ENCODE measurements around the gene ATP6V1F. TPM values are rescaled to one million over a fixed set of nuclear protein-coding genes. Genes with fewer than 3 reads are reported as not detected.

Gene ATP6V1F
- polyA plus RNA-seq, 3 donors = 327 to 593 (median 511) TPM

DNA sequence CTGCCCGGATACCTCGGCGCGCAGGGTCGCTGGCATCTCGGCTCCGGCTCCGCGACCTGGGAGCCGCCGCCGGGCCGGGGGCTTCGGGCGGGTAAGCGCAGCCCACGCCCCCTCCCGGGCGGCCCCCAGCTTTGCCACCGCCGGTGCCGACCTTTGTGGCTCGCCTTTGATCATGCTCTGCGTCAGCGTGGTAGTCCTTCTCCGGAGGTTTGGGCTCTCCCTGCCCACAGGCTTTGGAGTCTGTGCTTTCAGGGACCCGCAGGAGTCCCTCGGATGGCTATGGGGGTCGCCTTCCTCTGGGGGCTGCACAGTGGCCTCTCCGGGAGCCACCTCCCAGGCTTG is 7.3 kb downstream of the ATP6V1F start:
- DNase-seq = no peak
- peak overlapping the region in 1 of 3 experiments; percentile 68 for H3K4me3 ChIP-seq (replicated peaks in 1 of 3; ENCODE audit: low read depth in 2 of 3, low read length in 3 of 3)
- Mint-ChIP-seq H3K27me3 (ENCODE audit: low read depth in 3 of 3) (peaks cover 19 to 41% (median 36%) of the 10 kb centered on the region in 3 donors), H3K9me3 (peaks cover 0 to 5% (median 2%) of the 10 kb centered on the region in 7 donors), H3K4me1 (peaks cover 20% of the 10 kb centered on the region), H3K36me3 (peaks cover 37 to 38% of the 10 kb centered on the region in 2 donors), H3K27ac (no peak overlapping the region), H3K4me3 (peak overlapping the region; percentile 24 to 79)
- TF ChIP-seq, protein P1, sequence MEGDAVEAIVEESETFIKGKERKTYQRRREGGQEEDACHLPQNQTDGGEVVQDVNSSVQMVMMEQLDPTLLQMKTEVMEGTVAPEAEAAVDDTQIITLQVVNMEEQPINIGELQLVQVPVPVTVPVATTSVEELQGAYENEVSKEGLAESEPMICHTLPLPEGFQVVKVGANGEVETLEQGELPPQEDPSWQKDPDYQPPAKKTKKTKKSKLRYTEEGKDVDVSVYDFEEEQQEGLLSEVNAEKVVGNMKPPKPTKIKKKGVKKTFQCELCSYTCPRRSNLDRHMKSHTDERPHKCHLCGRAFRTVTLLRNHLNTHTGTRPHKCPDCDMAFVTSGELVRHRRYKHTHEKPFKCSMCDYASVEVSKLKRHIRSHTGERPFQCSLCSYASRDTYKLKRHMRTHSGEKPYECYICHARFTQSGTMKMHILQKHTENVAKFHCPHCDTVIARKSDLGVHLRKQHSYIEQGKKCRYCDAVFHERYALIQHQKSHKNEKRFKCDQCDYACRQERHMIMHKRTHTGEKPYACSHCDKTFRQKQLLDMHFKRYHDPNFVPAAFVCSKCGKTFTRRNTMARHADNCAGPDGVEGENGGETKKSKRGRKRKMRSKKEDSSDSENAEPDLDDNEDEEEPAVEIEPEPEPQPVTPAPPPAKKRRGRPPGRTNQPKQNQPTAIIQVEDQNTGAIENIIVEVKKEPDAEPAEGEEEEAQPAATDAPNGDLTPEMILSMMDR (IDR thresholded peaks at IDR 0.05) = no peak
- intact Hi-C loops (cut with micrococcal nuclease) = loop anchor here in 1 of 2 donors (10.0 kb wide), 1 partner anchor 125 kb away; no protein-coding TSS in a partner anchor
- H3K4me1 ChIP-seq (ENCODE audit: control insufficient read depth in 1 of 2, insufficient read depth in 2 of 2, low read length in 2 of 2) = peaks cover 7 to 19% of the 10 kb centered on the region in 2 donors
- peaks cover 61% of the 10 kb centered on the region for H4K20me1 ChIP-seq (ENCODE audit: insufficient read depth, low read length)
- peak overlapping the region; percentile 8 for H3K9ac ChIP-seq (ENCODE audit: insufficient read depth, low read length, poor library complexity, severe bottlenecking)
- H3K27me3 ChIP-seq (ENCODE audit: control insufficient read depth in 2 of 2, insufficient read depth in 2 of 2, low read length in 2 of 2) = peaks cover 2 to 28% of the 10 kb centered on the region in 2 donors
- H3K4me2 ChIP-seq (replicated peaks; ENCODE audit: extremely low read depth, low read length, poor library complexity, severe bottlenecking) = peak overlapping the region; percentile 82
- H3K27ac ChIP-seq (ENCODE audit: low read depth in 1 of 2, low read length in 2 of 2) = no peak overlapping the region
- H3K9me3 ChIP-seq (replicated peaks in 1 of 2; ENCODE audit: control insufficient read depth in 1 of 2, insufficient read depth in 1 of 2, low read length in 2 of 2) = no peaks in the 10 kb centered on the region
- H3K79me2 ChIP-seq (ENCODE audit: insufficient read depth, low read length) = peaks cover 9% of the 10 kb centered on the region
- H2AFZ ChIP-seq (ENCODE audit: insufficient read depth, low read depth, low read length, poor library complexity, severe bottlenecking) = no peak overlapping the region
- H3K36me3 ChIP-seq (replicated peaks in 1 of 2; ENCODE audit: control insufficient read depth in 1 of 2, insufficient read depth in 2 of 2, low read length in 2 of 2) = peaks cover 14 to 19% of the 10 kb centered on the region in 2 donors
- 4% methylated on average over 30 of the region's 30 CpGs for WGBS (ENCODE audit: insufficient coverage)

GRCh38 chr7:128871050-128871449 is 8.4 kb downstream of the ATP6V1F start:
- Mint-ChIP-seq H3K4me1 (peaks cover 16% of the 10 kb centered on the region), H3K27ac (no peak overlapping the region), H3K36me3 (peaks cover 26 to 27% of the 10 kb centered on the region in 2 donors), H3K27me3 (ENCODE audit: low read depth in 3 of 3) (peaks cover 19 to 41% (median 36%) of the 10 kb centered on the region in 3 donors), H3K4me3 (no peak overlapping the region), H3K9me3 (peaks cover 0 to 5% (median 2%) of the 10 kb centered on the region in 7 donors)
- Histone ChIP-seq H2AFZ (ENCODE audit: insufficient read depth, low read depth, low read length, poor library complexity, severe bottlenecking) (no peak overlapping the region), H3K27ac (ENCODE audit: low read depth in 1 of 2, low read length in 2 of 2) (no peak overlapping the region), H3K4me3 (replicated peaks in 1 of 3; ENCODE audit: low read depth in 2 of 3, low read length in 3 of 3) (no peak overlapping the region), H3K79me2 (ENCODE audit: insufficient read depth, low read length) (no peaks in the 10 kb centered on the region), H3K4me2 (replicated peaks; ENCODE audit: extremely low read depth, low read length, poor library complexity, severe bottlenecking) (no peak overlapping the region), H3K36me3 (replicated peaks in 1 of 2; ENCODE audit: control insufficient read depth in 1 of 2, insufficient read depth in 2 of 2, low read length in 2 of 2) (peaks cover 3 to 8% of the 10 kb centered on the region in 2 donors), H3K4me1 (ENCODE audit: control insufficient read depth in 1 of 2, insufficient read depth in 2 of 2, low read length in 2 of 2) (peaks cover 7 to 19% of the 10 kb centered on the region in 2 donors), H3K27me3 (ENCODE audit: control insufficient read depth in 2 of 2, insufficient read depth in 2 of 2, low read length in 2 of 2) (peaks cover 2 to 28% of the 10 kb centered on the region in 2 donors), H4K20me1 (ENCODE audit: insufficient read depth, low read length) (peaks cover 49% of the 10 kb centered on the region), H3K9me3 (replicated peaks in 1 of 2; ENCODE audit: control insufficient read depth in 1 of 2, insufficient read depth in 1 of 2, low read length in 2 of 2) (no peaks in the 10 kb centered on the region), H3K9ac (ENCODE audit: insufficient read depth, low read length, poor library complexity, severe bottlenecking) (no peak overlapping the region)
- no peak for DNase-seq
- intact Hi-C loops (cut with micrococcal nuclease) = no loop called here
- TF ChIP-seq, protein P1 (IDR thresholded peaks at IDR 0.05) = no peak
- WGBS (ENCODE audit: insufficient coverage) = 100% methylated on average over 4 of the region's 5 CpGs

Measured in CD14-positive monocyte (primary cell).